Heart right ventricle (tissue), 16 donors: ENCODE results near the gene RAB6B. TPM values are rescaled to one million over a fixed set of nuclear protein-coding genes. Genes with fewer than 3 reads are reported as not detected.
A peak's percentile ranks its signal among the peaks of the same experiment; 100 is the strongest.

Source experiments
- ATAC-seq, 8 donors: fragments of 200-7000 bp; cut with Tn5 transposase; one replicate each; pipeline ENCODE4 v1.9.1; 2020; ENCODE audit warnings: mild to moderate bottlenecking in 8 of 8, moderate library complexity in 8 of 8, moderate number of reproducible peaks in 1 of 8
- DNase-seq, 2 donors: peaks; one replicate each; pipeline ENCODE4 v3.0.0-alpha.2; 2020
- H3K27ac ChIP-seq, 10 donors: fragments of 200-600 bp; sonication (generic) in 2 of 10; one replicate each; pipeline versions ENCODE4 v1.5.0 to v1.8.0; 2020 to 2022; ENCODE audit warnings: mild to moderate bottlenecking in 3 of 10
- H3K27me3 ChIP-seq, 7 donors: fragments of 200-600 bp; one replicate each; pipeline ENCODE4 v1.8.0; 2021 to 2022; ENCODE audit warnings: mild to moderate bottlenecking in 2 of 7
- H3K36me3 ChIP-seq, 9 donors: fragments of 200-600 bp; sonication (generic) in 1 of 9; one replicate each; pipeline versions ENCODE4 v1.5.0 to v1.8.0; 2020 to 2022; ENCODE audit warnings: mild to moderate bottlenecking in 2 of 9
- H3K4me1 ChIP-seq, 9 donors: fragments of 200-600 bp; sonication (generic) in 1 of 9; one replicate each; pipeline versions ENCODE4 v1.5.0 to v1.8.0; 2020 to 2022; ENCODE audit warnings: mild to moderate bottlenecking in 4 of 9
- H3K4me3 ChIP-seq, 10 donors: fragments of 200-600 bp; sonication (generic) in 2 of 10; one replicate each; pipeline versions ENCODE4 v1.5.0 to v1.8.0; 2020 to 2022; ENCODE audit warnings: mild to moderate bottlenecking in 7 of 10, moderate library complexity in 2 of 10
- H3K9me3 ChIP-seq, 11 donors: fragments of 200-600 bp in 10 of 11; sonication (generic) in 2 of 11; one replicate each; pipeline versions ENCODE4 v1.5.0 to v1.8.0; 2013 to 2022; ENCODE audit warnings: mild to moderate bottlenecking in 2 of 11, control low read depth in 1 of 11, moderate library complexity in 1 of 11
- WGBS, 2 donors: extraction: QIAGEN DNeasy Blood & Tissue Kit; methylation state at CpG; one replicate each; pipeline ENCODE4 v1.1.7; 2013; ENCODE audit warnings: inconsistent platforms in 1 of 2; 5-methylcytosine and 5-hydroxymethylcytosine counted together
- intact Hi-C, 10 donors: fragments of 100-400 bp; cut with DNase I; formaldehyde crosslinking; loops; one replicate each; pipeline versions ENCODE4 v1.11.1 to v1.14.2; 2022
- polyA plus RNA-seq, 2 donors: library from polyadenylated mRNA; stranded (reverse); fragments of 200-250 nt; gene quantifications; one replicate each; pipeline ENCODE4 v1.2.3, GENCODE V29; 2013
- total RNA-seq, 10 donors: library from RNA; stranded (reverse); fragmentation: NEBNext Ultra II Directional in 3 of 10; extraction: Animal tissue kit (Norgen Biotek cat#: 25700) in 3 of 10; gene quantifications; one replicate each; pipeline versions ENCODE4 v1.2.1 to v1.2.4, GENCODE V29; 2021 to 2023
- TF ChIP-seq, protein P1 (sequence below), 9 donors: fragments of 200-600 bp; sonication (generic) in 2 of 9; IDR thresholded peaks; one replicate each; pipeline versions ENCODE4 v1.5.0 to v1.8.0; 2021 to 2022; ENCODE audit warnings: antibody characterized with exemption in 9 of 9, mild to moderate bottlenecking in 5 of 9, moderate library complexity in 1 of 9
- donor health status: Arrhythmogenic right ventricular cardiomyopathy.
- donor health status: ischemic (EF 13 %, LVEDD 7.1; RV severe dilation, severe dysfunction).
- donor health status: healthy with polysubstance abuse.
- donor health status: DM: no; HTN: yes; CAD: no.
- donor health status: DM: no; HTN: no; CAD: no.
- donor health status: ischemic (EF 25% LVEDD 6.9; RV normal size, moderate dysfunction).
- donor health status: ischemic (EF 25% LVEDD 5.7; RV mildly dilated, moderate dysfunction).
- donor health status: healthy.
- donor health status: DM: yes; HTN: yes; CAD: no.
- donor health status: Ischemic cardiomyopathy.
- donor health status: ischemic (EF 35%, LVEDD 5.7; RV mildly dilated, moderate dysfunction).
- donor health status: nonischemic (EF 11% LVEDD 7.7; RV severe dilation, severe dysfunction).
- donor health status: DM: yes; HTN: yes; CAD: no.
- donor health status: PGD.
- donor health status: ischemic (EF 29% LVEDD 5.4; RV normal size, mild dysfunction).
- donor health status: nonischemic (EF 23%, LVEDD 6.1; RV moderate dilation, normal function).

RAB6B gene
- total and polyA plus RNA-seq, 12 donors, result 7.0 to 73.8 (median 44.2) TPM

DNA sequence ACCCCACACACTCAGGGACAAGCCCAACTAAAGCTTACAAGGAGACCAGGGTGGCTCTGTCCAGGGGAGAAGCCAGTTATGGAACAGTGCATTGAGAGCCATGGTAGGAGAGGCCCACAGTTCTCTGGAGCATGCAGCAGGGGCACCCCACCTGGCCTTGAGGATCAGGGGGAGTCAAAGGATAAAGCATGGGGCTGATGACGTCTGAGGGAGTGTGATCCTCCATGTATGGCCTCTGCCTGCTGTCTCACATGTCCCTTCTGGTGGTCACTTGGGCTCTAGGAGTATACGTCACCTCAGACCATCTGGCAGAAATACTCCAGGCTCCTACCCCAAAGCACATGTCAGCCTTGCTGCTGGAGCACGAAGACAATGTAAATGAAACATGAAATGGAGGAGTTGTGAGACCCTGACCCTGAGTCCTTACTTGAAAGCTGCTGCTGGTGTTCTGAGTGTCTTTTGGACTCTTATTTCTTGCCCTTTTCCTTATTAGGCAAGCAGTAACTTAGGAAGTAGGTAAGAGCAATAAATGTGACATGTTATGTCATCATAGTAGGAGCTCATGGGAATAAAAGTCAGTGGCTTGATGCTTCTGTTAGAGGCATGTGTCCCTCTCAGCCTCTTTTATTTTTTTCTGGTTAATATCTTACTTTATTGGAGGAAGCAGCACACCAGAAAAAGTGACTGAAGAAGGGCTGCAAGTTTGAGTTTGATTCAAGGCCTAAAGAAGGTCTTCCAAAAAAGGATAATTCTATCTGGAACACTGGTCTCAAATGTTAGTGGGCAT is 74.6 kb downstream of the RAB6B start:
- Histone ChIP-seq H3K36me3 (peaks cover 0 to 91% (median 35%) of the 10 kb centered on the region in 9 donors), H3K27ac (peak overlapping the region in 1 of 10 donors; percentile 58), H3K27me3 (no peaks in the 10 kb centered on the region), H3K9me3 (no peaks in the 10 kb centered on the region), H3K4me1 (peaks cover 0 to 17% (median 5%) of the 10 kb centered on the region in 9 donors), H3K4me3 (no peak overlapping the region)
- WGBS, 2 donors, result 89 to 91% methylated on average over 3 of the region's 3 CpGs
- TF ChIP-seq, protein P1, sequence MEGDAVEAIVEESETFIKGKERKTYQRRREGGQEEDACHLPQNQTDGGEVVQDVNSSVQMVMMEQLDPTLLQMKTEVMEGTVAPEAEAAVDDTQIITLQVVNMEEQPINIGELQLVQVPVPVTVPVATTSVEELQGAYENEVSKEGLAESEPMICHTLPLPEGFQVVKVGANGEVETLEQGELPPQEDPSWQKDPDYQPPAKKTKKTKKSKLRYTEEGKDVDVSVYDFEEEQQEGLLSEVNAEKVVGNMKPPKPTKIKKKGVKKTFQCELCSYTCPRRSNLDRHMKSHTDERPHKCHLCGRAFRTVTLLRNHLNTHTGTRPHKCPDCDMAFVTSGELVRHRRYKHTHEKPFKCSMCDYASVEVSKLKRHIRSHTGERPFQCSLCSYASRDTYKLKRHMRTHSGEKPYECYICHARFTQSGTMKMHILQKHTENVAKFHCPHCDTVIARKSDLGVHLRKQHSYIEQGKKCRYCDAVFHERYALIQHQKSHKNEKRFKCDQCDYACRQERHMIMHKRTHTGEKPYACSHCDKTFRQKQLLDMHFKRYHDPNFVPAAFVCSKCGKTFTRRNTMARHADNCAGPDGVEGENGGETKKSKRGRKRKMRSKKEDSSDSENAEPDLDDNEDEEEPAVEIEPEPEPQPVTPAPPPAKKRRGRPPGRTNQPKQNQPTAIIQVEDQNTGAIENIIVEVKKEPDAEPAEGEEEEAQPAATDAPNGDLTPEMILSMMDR (IDR thresholded peaks at IDR 0.05), result no peak
- ATAC-seq, result peak in 2 of 8 donors; percentile 9 to 15
- intact Hi-C loops, result loop anchor here in 6 of 10 donors (2.0 to 10.0 kb wide), 5 partner anchors 71 to 1094 kb away; partner anchors contain the start of gene RAB6B (in 2 of the 6)
- no peak for DNase-seq

DNA sequence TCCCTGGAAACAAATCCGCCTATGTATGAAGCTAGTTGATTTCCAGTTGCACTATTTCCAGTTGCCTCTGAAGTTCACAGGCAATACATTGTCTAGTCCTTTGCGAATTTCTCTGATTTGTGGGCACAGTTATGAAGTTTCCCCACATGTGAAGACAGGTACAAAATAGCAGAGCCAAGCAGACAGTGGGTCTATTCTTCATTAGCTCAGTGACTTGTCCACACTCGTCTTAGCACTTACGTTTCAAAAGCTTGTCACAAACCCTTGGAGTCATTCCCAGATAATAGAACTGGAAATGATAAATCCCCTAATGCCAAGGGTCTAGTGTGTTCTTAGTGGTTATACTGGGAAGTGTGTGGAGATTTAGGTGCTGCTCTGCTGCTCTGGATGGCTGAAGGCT is 75.6 kb downstream of the RAB6B start:
- intact Hi-C loops, result loop anchor here in 6 of 10 donors (2.0 to 10.0 kb wide), 5 partner anchors 72 to 1093 kb away; partner anchors contain the start of gene RAB6B (in 2 of the 6)
- Histone ChIP-seq H3K27me3 (no peaks in the 10 kb centered on the region), H3K4me3 (no peak overlapping the region), H3K4me1 (peaks cover 0 to 17% (median 5%) of the 10 kb centered on the region in 9 donors), H3K27ac (no peak overlapping the region), H3K36me3 (peaks cover 0 to 92% (median 35%) of the 10 kb centered on the region in 9 donors), H3K9me3 (no peaks in the 10 kb centered on the region)
- TF ChIP-seq, protein P1 (IDR thresholded peaks at IDR 0.05), result no peak
- no peak for ATAC-seq
- DNase-seq, result no peak
- WGBS, 2 donors, result 70 to 79% methylated on average over 4 of the region's 4 CpGs

DNA sequence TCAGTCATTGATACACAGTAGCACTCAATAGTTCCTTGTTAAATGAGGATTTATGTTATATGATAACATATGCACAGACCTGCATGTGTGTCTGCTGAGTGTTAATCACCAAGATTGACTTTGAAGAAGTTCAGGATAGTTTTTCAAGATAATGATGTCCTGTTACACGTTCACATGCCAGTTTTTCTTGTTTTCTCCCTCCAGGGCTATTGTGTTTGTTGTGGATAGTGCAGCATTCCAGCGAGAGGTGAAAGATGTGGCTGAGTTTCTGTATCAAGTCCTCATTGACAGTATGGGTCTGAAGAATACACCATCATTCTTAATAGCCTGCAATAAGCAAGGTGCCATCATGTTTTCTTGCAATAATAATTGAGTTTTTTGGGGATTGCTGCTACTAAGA is 80.3 kb downstream of the RAB6B start:
- Histone ChIP-seq H3K9me3 (no peaks in the 10 kb centered on the region), H3K4me1 (peaks cover 0 to 8% (median 0%) of the 10 kb centered on the region in 9 donors), H3K27me3 (no peaks in the 10 kb centered on the region), H3K4me3 (no peak overlapping the region), H3K27ac (no peak overlapping the region), H3K36me3 (peaks cover 0 to 96% (median 37%) of the 10 kb centered on the region in 9 donors)
- TF ChIP-seq, protein P1 (IDR thresholded peaks at IDR 0.05), result no peak
- ATAC-seq (no peak), DNase-seq (no peak)
- WGBS, 2 donors, result 69 to 74% methylated on average over 2 of the region's 2 CpGs
- intact Hi-C loops, result loop anchor here in 7 of 10 donors (5.0 to 10.0 kb wide), 7 partner anchors 87 to 1091 kb away; partner anchors contain the start of genes NPHP3 (in 2 of the 7) and TOPBP1 (in 2 of the 7)

DNA sequence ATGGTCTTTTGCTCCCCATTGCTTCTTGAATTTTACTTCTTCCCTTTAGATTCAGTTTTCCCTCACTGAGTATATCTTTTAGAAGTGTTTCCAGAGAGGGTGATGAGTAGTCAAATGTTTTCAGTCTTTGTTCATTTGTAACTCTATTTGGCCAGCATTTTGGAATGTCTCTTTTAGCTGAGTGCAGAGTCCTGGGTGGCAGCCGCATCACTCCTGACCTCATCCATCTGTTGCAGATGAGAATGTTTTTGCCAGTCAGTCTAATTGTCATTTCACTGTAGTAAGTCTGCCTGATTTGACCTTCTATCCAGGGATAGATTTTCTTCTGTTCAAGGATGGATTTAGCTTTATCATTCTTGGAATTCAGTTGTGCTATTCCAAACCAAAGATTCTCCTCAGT is 82.8 kb downstream of the RAB6B start:
- peaks cover 0 to 100% (median 28%) of the 10 kb centered on the region in 9 donors for H3K36me3 ChIP-seq
- no peak overlapping the region for H3K27ac ChIP-seq
- intact Hi-C loops, result loop anchor here in 6 of 10 donors (10.0 kb wide), 3 partner anchors 148 to 1088 kb away; partner anchors contain the start of genes NPHP3 (in 2 of the 6) and TOPBP1 (in 2 of the 6)
- DNase-seq (no peak), ATAC-seq (peak in 2 of 8 donors; percentile 37 to 60)
- no peaks in the 10 kb centered on the region for H3K27me3 ChIP-seq
- WGBS, 2 donors, result 64 to 70% methylated on average over 1 of the region's 1 CpG
- TF ChIP-seq, protein P1 (IDR thresholded peaks at IDR 0.05), result no peak
- H3K4me3 ChIP-seq, result no peak overlapping the region
- H3K9me3 ChIP-seq, result no peaks in the 10 kb centered on the region
- H3K4me1 ChIP-seq, result peaks cover 0 to 8% (median 0%) of the 10 kb centered on the region in 9 donors
